H1 (cell line): ENCODE measurements around the gene LAS1L. TPM values are rescaled to one million over a fixed set of nuclear protein-coding genes. Genes with fewer than 3 reads are reported as not detected.

Experiments used
- CTCF ChIA-PET: fragments of 300-600 bp; sonication (Branson Sonifier 250); formaldehyde crosslinking; loops from one replicate; lab custom pipeline; 2021; ENCODE audit not compliant: partially characterized antibody; lab: Charles Lee
- POLR2A ChIA-PET: fragments of 300-600 bp; sonication (Branson Sonifier 250); formaldehyde crosslinking; loops from one replicate; lab custom pipeline; 2021; ENCODE audit warnings: inconsistent platforms; ENCODE audit not compliant: partially characterized antibody; lab: Charles Lee
- DNase-seq, 2 experiments: peaks; one replicate each; pipeline versions ENCODE4 v3.0.0 to v3.0.0-alpha.2; 2010 to 2022; ENCODE audit warnings: low spot score in 2 of 2, low read depth in 1 of 2, mixed read lengths in 1 of 2
- FAIRE-seq: peaks from 2 replicates; lab custom pipeline; 2011; peaks lifted over from hg19 to GRCh38; lab: Jason Lieb, UNC
- H2AFZ ChIP-seq: 2 replicates; pipeline ENCODE4 v1.8.1; 2012; ENCODE audit warnings: low read length, inconsistent platforms
- H2AK5ac ChIP-seq: 2 replicates; pipeline ENCODE4 v1.6.1; 2013; ENCODE audit warnings: low read depth, low read length
- H2BK120ac ChIP-seq: replicated peaks from 2 replicates; pipeline ENCODE3; 2013; ENCODE audit warnings: low read depth, low read length, inconsistent platforms
- H2BK12ac ChIP-seq: 2 replicates; pipeline ENCODE4 v1.6.1; 2013; ENCODE audit warnings: low read depth, low read length
- H2BK15ac ChIP-seq: 2 replicates; pipeline ENCODE4 v1.6.1; 2013; ENCODE audit warnings: low read length
- H2BK20ac ChIP-seq: 2 replicates; pipeline ENCODE4 v1.6.1; 2013; ENCODE audit warnings: low read length
- H2BK5ac ChIP-seq: 2 replicates; pipeline ENCODE4 v1.6.1; 2013; ENCODE audit warnings: low read depth, low read length
- H3K14ac ChIP-seq: 2 replicates; pipeline ENCODE4 v1.6.1; 2013; ENCODE audit warnings: inconsistent platforms; ENCODE audit not compliant: insufficient read length
- H3K18ac ChIP-seq: 2 replicates; pipeline ENCODE4 v1.6.1; 2013; ENCODE audit warnings: low read length; ENCODE audit errors: extremely low read depth
- H3K23ac ChIP-seq: 2 replicates; pipeline ENCODE4 v1.6.1; 2013; ENCODE audit warnings: inconsistent platforms; ENCODE audit not compliant: insufficient read length
- H3K23me2 ChIP-seq: 2 replicates; pipeline ENCODE4 v1.6.1; 2013; ENCODE audit warnings: low read depth, low read length
- H3K27ac ChIP-seq: 2 replicates; pipeline ENCODE4 v1.6.1; 2011; ENCODE audit warnings: low read depth, low read length, inconsistent platforms
- H3K27me3 ChIP-seq, 4 experiments: replicated peaks in 1 of 4; 1 replicate in 1 of 4; 2 replicates in 3 of 4; pipeline versions ENCODE4 v1.6.1 to v1.8.1; 2011 to 2013; ENCODE audit warnings: low read length in 3 of 4, mild to moderate bottlenecking in 3 of 4, inconsistent platforms in 2 of 4, mixed read lengths in 2 of 4, moderate library complexity in 1 of 4; ENCODE audit not compliant: control insufficient read depth in 3 of 4, insufficient read depth in 3 of 4; ENCODE audit errors: extremely low read depth in 1 of 4
- H3K36me3 ChIP-seq, 4 experiments: 2 replicates each; pipeline versions ENCODE4 v1.6.1 to v1.8.1; 2011 to 2013; ENCODE audit warnings: mild to moderate bottlenecking in 4 of 4, low read length in 3 of 4, moderate library complexity in 2 of 4, control low read depth in 1 of 4, inconsistent platforms in 1 of 4; ENCODE audit not compliant: insufficient read depth in 4 of 4, control insufficient read depth in 2 of 4
- H3K4ac ChIP-seq: replicated peaks from 2 replicates; pipeline ENCODE3; 2013; ENCODE audit warnings: low read length, low read depth, mixed read lengths, inconsistent platforms; ENCODE audit not compliant: insufficient read length
- H3K4me1 ChIP-seq, 4 experiments: replicated peaks in 1 of 4; 1 replicate in 1 of 4; 2 replicates in 3 of 4; pipeline versions ENCODE4 v1.6.1 to v1.8.1; 2011 to 2013; ENCODE audit warnings: low read length in 3 of 4, inconsistent platforms in 2 of 4, mixed read lengths in 1 of 4; ENCODE audit not compliant: insufficient read depth in 4 of 4, control insufficient read depth in 3 of 4
- H3K4me2 ChIP-seq, 2 experiments: 2 replicates each; pipeline versions ENCODE4 v1.6.1 to v1.8.1; 2011 to 2013; ENCODE audit warnings: low read depth in 2 of 2, low read length in 2 of 2, control low read depth in 1 of 2, inconsistent platforms in 1 of 2, mild to moderate bottlenecking in 1 of 2; ENCODE audit not compliant: insufficient read depth in 1 of 2
- H3K4me3 ChIP-seq, 4 experiments: fragments of 200-600, 300-600 bp in 1 of 4; sonication (generic), shearing (Covaris generic), sonication (Bioruptor Twin) in 1 of 4; 2 replicates each; pipeline versions ENCODE4 v1.5.1 to v1.8.1; 2011 to 2016; ENCODE audit warnings: low read length in 4 of 4, low read depth in 3 of 4, control low read depth in 2 of 4, inconsistent platforms in 2 of 4, mild to moderate bottlenecking in 2 of 4, mixed read lengths in 1 of 4, moderate library complexity in 1 of 4; ENCODE audit not compliant: insufficient read depth in 2 of 4; ENCODE audit errors: extremely low read depth in 1 of 4
- H3K56ac ChIP-seq: replicated peaks from 2 replicates; pipeline ENCODE3; 2013; ENCODE audit warnings: low read depth, mild to moderate bottlenecking, mixed read lengths, low read length, inconsistent platforms; ENCODE audit not compliant: insufficient read length
- H3K79me1 ChIP-seq: 2 replicates; pipeline ENCODE4 v1.6.1; 2013; ENCODE audit warnings: low read depth, low read length, control low read depth
- H3K79me2 ChIP-seq, 2 experiments: 2 replicates each; pipeline versions ENCODE4 v1.6.1 to v1.8.1; 2012 to 2013; ENCODE audit warnings: low read length in 2 of 2, mild to moderate bottlenecking in 2 of 2, inconsistent platforms in 1 of 2; ENCODE audit not compliant: insufficient read depth in 2 of 2, control insufficient read depth in 1 of 2
- H3K9ac ChIP-seq, 4 experiments: replicated peaks in 1 of 4; 1 replicate in 1 of 4; 2 replicates in 3 of 4; pipeline versions ENCODE4 v1.6.1 to v1.8.1; 2011 to 2013; ENCODE audit warnings: low read depth in 3 of 4, low read length in 3 of 4, control low read depth in 2 of 4, mild to moderate bottlenecking in 2 of 4, moderate library complexity in 2 of 4, inconsistent platforms in 1 of 4; ENCODE audit errors: extremely low read depth in 1 of 4
- H3K9me3 ChIP-seq, 2 experiments: 2 replicates each; pipeline versions ENCODE4 v1.6.1 to v1.8.1; 2012 to 2013; ENCODE audit warnings: mild to moderate bottlenecking in 2 of 2, moderate library complexity in 2 of 2, control low read depth in 1 of 2, inconsistent platforms in 1 of 2, low read depth in 1 of 2, low read length in 1 of 2, mixed read lengths in 1 of 2; ENCODE audit not compliant: insufficient read depth in 2 of 2
- H4K20me1 ChIP-seq, 2 experiments: replicated peaks in 1 of 2; 2 replicates each; pipeline versions ENCODE3 to v1.8.1; 2011 to 2013; ENCODE audit warnings: inconsistent platforms in 2 of 2, low read length in 2 of 2, mild to moderate bottlenecking in 1 of 2; ENCODE audit not compliant: insufficient read depth in 2 of 2, control insufficient read depth in 1 of 2
- H4K5ac ChIP-seq: 2 replicates; pipeline ENCODE4 v1.6.1; 2013; ENCODE audit warnings: low read length, low read depth, mixed read lengths, inconsistent platforms; ENCODE audit not compliant: insufficient read length
- H4K8ac ChIP-seq: 2 replicates; pipeline ENCODE4 v1.8.0; 2013; ENCODE audit warnings: mild to moderate bottlenecking, moderate library complexity, low read length, inconsistent platforms; ENCODE audit not compliant: insufficient read depth; ENCODE audit errors: extremely low read depth
- H4K91ac ChIP-seq: replicated peaks from 2 replicates; pipeline ENCODE3; 2013; ENCODE audit warnings: low read length, mixed read lengths, inconsistent platforms; ENCODE audit not compliant: insufficient read length
- CBX5 ChIP-seq: fragments of 300-800, 300-1000 bp; sonication (generic); IDR thresholded peaks from 2 replicates; pipeline ENCODE4 v1.7.1; 2016; ENCODE audit warnings: antibody characterized with exemption, low read length, low read depth
- EGR1 ChIP-seq: IDR thresholded peaks from 2 replicates; pipeline ENCODE4 v1.6.1; 2011; ENCODE audit warnings: low read depth, low read length, borderline replicate concordance
- EP300 ChIP-seq, 2 experiments: IDR thresholded peaks; 1 replicate in 1 of 2; 2 replicates in 1 of 2; pipeline ENCODE4 v1.6.1; 2011 to 2012; ENCODE audit warnings: low read depth in 2 of 2, low read length in 2 of 2, mild to moderate bottlenecking in 2 of 2, borderline replicate concordance in 1 of 2, inconsistent platforms in 1 of 2, moderate library complexity in 1 of 2
- GABPA ChIP-seq: IDR thresholded peaks from 2 replicates; pipeline ENCODE4 v1.6.1; 2011; ENCODE audit warnings: mild to moderate bottlenecking, low read length, moderate library complexity, borderline replicate concordance; ENCODE audit not compliant: insufficient read depth
- GTF2F1 ChIP-seq: IDR thresholded peaks from 2 replicates; pipeline ENCODE4 v1.6.1; 2012; ENCODE audit warnings: low read depth, low read length, improper control_type of control experiment, borderline replicate concordance
- HDAC2 ChIP-seq, 2 experiments: fragments of 300-600 bp in 1 of 2; sonication (generic) in 1 of 2; IDR thresholded peaks; 2 replicates each; pipeline ENCODE4 v1.6.1; 2011 to 2012; ENCODE audit warnings: low read depth in 2 of 2, low read length in 2 of 2, mild to moderate bottlenecking in 2 of 2, moderate library complexity in 2 of 2, borderline replicate concordance in 1 of 2, inconsistent platforms in 1 of 2
- SP1 ChIP-seq: IDR thresholded peaks from 2 replicates; pipeline ENCODE4 v1.6.1; 2011; ENCODE audit warnings: low read depth, low read length
- SP2 ChIP-seq: IDR thresholded peaks from 2 replicates; pipeline ENCODE4 v1.6.1; 2012; ENCODE audit warnings: mild to moderate bottlenecking, low read length, inconsistent platforms
- TAF1 ChIP-seq: IDR thresholded peaks from 2 replicates; pipeline ENCODE4 v1.6.1; 2011; ENCODE audit warnings: mild to moderate bottlenecking, low read depth, low read length
- WGBS, 2 experiments: shearing (Covaris generic) in 1 of 2; methylation state at CpG; one replicate each; pipeline versions ENCODE4 v1.1.6 to v1.1.7; 2013 to 2015; ENCODE audit warnings: low lambda C conversion rate in 2 of 2, mixed read lengths in 2 of 2, inconsistent platforms in 1 of 2, low coverage in 1 of 2, missing lambda C conversion rate in 1 of 2; ENCODE audit not compliant: insufficient replicate concordance in 2 of 2, insufficient coverage in 1 of 2, insufficient read length in 1 of 2; ENCODE audit errors: extremely low coverage in 1 of 2, missing lambda C conversion rate in 1 of 2; 5-methylcytosine and 5-hydroxymethylcytosine counted together
- polyA plus RNA-seq, 7 experiments: library from polyadenylated mRNA; depleted of rRNA in 3 of 7; stranded (reverse) in 5 of 7; unstranded in 2 of 7; fragments of >200 nt in 5 of 7; fragments of 200-250 nt in 2 of 7; gene quantifications; 1 replicate in 5 of 7; 2 replicates in 1 of 7; 4 replicates in 1 of 7; pipeline versions ENCODE4 v1.2.1 to v1.2.3, GENCODE V29; 2011 to 2013; ENCODE audit warnings: missing spikeins in 2 of 7, mixed read lengths in 2 of 7
- total RNA-seq: library from RNA; stranded (reverse); fragmentation: NEBNext Ultra II Directional; extraction: Animal tissue kit (Norgen Biotek cat#: 25700); gene quantifications from 2 replicates; pipeline ENCODE4 v1.2.1, GENCODE V29; 2021
- TF ChIP-seq, protein P1 (sequence below), 3 experiments: IDR thresholded peaks; 1 replicate in 2 of 3; 2 replicates in 1 of 3; pipeline versions ENCODE4 v1.5.1 to v1.6.1; 2011; ENCODE audit warnings: low read length in 3 of 3, mild to moderate bottlenecking in 3 of 3, inconsistent platforms in 2 of 3, low read depth in 1 of 3, moderate library complexity in 1 of 3; ENCODE audit not compliant: insufficient read depth in 1 of 3; ENCODE audit errors: control extremely low read depth in 1 of 3

Gene LAS1L
- total and polyA plus RNA-seq, 2 of the 8 experiments (the other 6 are each of a cell fraction or from before 2014, with no cell fraction given) = 39.5 to 65.0 TPM

DNA sequence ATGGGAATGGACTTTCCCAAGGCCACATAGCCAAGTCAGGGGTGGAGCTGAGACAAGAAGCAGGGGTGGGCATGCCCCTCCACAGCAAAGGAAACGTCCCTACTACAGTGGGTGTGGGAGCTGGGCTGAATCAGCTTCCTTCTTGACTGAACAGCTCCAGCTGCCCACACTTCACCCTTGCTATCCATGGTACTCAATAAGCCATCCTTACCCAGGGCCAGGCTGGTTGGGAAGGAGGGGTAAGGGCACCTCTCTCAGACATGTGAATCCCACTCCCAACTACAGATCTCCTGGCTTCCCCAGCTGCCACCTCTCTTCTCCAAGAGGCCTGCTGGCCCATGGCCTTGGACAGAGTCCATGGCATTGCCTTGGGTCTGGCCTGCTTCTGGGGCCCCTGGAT lies 21.0 kb downstream of the LAS1L start:
- Histone ChIP-seq H3K23me2 (no peaks in the 10 kb centered on the region; the same call in 1 of the 2 replicates), H4K20me1 (peaks cover 0 to 4% of the 10 kb centered on the region in 2 experiments), H3K4me1 (no peaks in the 10 kb centered on the region), H2AFZ (no peak overlapping the region), H3K4ac (no peak overlapping the region), H3K56ac (no peak overlapping the region), H3K9me3 (no peaks in the 10 kb centered on the region), H3K23ac (no peak overlapping the region), H2BK12ac (no peak overlapping the region), H4K8ac (no peak overlapping the region), H3K36me3 (peaks cover 4 to 29% (median 18%) of the 10 kb centered on the region in 4 experiments; a peak in 6 of 8 replicates), H2BK15ac (no peak overlapping the region), H3K79me1 (no peaks in the 10 kb centered on the region), H4K5ac (no peak overlapping the region), H3K27ac (no peak overlapping the region), H3K79me2 (no peaks in the 10 kb centered on the region), H3K27me3 (no peaks in the 10 kb centered on the region), H4K91ac (no peak overlapping the region), H3K4me3 (no peak overlapping the region), H2BK5ac (no peak overlapping the region), H3K4me2 (no peak overlapping the region), H2AK5ac (no peak overlapping the region), H2BK120ac (no peak overlapping the region), H3K18ac (no peak overlapping the region), H3K14ac (no peak overlapping the region), H3K9ac (no peak overlapping the region), H2BK20ac (no peak overlapping the region)
- DNase-seq (no peak), FAIRE-seq (no peak)
- ChIA-PET CTCF (no interaction called here), POLR2A (interaction anchor here (1.3 kb wide), 1 partner anchor 15 kb away, joined by 4 read pairs; no protein-coding TSS in a partner anchor)
- WGBS, 2 experiments = no CpG with 5 or more reads among the region's 1 CpG
- no peak for TF ChIP-seq GABPA
- TF ChIP-seq TAF1 = no peak
- TF ChIP-seq, protein P1, sequence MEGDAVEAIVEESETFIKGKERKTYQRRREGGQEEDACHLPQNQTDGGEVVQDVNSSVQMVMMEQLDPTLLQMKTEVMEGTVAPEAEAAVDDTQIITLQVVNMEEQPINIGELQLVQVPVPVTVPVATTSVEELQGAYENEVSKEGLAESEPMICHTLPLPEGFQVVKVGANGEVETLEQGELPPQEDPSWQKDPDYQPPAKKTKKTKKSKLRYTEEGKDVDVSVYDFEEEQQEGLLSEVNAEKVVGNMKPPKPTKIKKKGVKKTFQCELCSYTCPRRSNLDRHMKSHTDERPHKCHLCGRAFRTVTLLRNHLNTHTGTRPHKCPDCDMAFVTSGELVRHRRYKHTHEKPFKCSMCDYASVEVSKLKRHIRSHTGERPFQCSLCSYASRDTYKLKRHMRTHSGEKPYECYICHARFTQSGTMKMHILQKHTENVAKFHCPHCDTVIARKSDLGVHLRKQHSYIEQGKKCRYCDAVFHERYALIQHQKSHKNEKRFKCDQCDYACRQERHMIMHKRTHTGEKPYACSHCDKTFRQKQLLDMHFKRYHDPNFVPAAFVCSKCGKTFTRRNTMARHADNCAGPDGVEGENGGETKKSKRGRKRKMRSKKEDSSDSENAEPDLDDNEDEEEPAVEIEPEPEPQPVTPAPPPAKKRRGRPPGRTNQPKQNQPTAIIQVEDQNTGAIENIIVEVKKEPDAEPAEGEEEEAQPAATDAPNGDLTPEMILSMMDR (IDR thresholded peaks at IDR 0.05; ENCODE audit: control extremely low read depth in 1 of 3, insufficient read depth in 1 of 3, low read depth in 1 of 3, low read length in 3 of 3) = no peak
- no peak for TF ChIP-seq EGR1
- no peak for TF ChIP-seq CBX5
- TF ChIP-seq SP2 = no peak
- no peak for TF ChIP-seq EP300 (IDR thresholded peaks at IDR 0.05; ENCODE audit: borderline replicate concordance in 1 of 2, low read depth in 2 of 2, low read length in 2 of 2)
- TF ChIP-seq HDAC2 (IDR thresholded peaks at IDR 0.05; ENCODE audit: borderline replicate concordance in 1 of 2, low read depth in 2 of 2, low read length in 2 of 2) = no peak
- no peak for TF ChIP-seq GTF2F1
- TF ChIP-seq SP1 = no peak
